ENCODE results near the gene HECW1.

DNA sequence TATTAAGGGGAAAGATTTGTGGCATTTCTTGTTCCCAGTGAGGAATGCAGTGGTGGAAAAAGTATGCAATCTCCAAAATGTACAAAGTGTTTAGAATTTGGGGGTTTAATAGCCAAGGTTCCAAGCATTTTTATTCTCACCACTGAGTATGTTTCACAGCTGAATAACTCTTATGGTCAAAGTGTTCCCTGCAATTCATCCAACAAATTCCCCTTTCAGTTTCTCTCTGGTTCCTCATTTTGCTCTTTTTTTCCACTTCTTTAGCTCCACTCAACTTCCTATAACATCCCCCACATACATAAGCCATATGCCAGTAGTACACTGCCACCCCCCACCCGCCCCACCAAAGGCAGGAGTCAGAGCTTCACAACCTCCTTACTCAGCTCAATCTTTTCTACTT, 4.6 kb downstream of the HECW1 start:
- TF ChIP-seq POLR2A (IDR thresholded peaks at IDR 0.05; ENCODE audit: low read depth, low read length) (no peak), POLR2AphosphoS5 (IDR thresholded peaks at IDR 0.05; ENCODE audit: low read depth, low read length) (no peak), SPI1 (IDR thresholded peaks at IDR 0.05; ENCODE audit: low read depth, low read length) (no peak)

Measured in GM12891 (cell line).